GM19023 (cell line): ENCODE data around the gene TSC22D1.

ENCODE experiments used
- ATAC-seq: cut with Tn5 transposase; IDR thresholded peaks from one replicate; pipeline ENCODE4 v1.9.1; 2021; ENCODE audit warnings: mild to moderate bottlenecking, moderate library complexity; ENCODE audit not compliant: unreplicated experiment

The TSC22D1 gene

DNA sequence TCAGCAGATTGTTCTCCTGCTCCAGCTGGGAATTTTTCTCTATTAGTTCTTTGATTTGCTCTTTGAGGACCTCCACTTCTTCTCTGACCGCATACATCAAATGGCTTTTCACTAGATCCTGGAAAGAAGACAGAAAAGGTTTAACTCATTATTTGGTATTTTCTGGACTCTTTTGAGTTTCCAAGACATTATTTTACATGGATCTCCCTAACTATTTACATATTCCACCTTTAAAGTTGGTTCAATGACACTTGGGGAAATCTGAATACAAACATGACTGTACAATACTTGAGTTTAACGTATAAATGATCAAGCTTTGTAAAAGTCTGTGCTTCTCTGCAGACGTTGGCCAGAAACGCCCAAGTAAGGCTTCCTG is 141.4 kb downstream of the TSC22D1 start:
- ATAC-seq = no peak

DNA sequence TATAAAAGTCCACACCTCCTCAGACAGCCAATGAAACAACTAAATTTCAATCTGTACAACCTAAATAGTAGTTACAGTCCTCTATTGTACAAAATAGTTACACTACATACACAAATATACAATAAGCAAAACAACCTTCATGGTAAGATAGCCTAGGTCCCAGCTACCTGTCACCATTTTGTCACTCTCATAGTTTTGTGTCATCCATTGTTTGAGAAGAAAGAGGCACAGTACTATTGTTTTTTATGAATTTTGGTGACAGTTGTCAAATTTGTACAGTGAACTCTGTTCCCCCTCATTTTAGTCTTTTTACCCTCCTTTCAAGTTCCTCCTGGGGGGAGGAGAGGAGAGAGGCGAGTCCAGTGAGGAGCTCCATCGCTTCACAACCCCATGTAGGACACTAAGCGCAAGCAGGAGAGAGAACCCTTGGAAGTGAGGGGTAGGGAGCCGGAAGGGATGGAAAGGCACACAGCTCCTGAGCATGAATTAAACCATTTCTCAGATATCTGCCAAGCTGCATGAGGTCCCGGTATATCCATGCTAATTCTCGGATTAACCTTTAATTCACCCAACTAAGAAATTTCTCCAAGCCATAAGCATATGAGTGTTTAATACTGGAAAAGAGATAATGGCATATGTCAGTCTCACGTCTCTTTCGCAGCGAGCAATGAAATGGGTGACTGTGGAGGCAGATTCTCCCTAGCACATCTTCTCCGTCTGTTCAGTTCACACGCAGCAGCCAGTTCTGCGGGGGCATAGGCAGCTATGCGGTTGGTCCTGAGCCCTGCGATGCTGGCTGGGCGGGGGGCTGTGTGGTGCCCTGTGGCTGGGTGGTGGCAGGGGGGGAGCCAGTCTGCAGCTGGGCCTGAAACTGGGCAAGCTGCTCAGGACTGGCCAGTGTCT is 142.0 kb downstream of the TSC22D1 start:
- no peak for ATAC-seq

DNA sequence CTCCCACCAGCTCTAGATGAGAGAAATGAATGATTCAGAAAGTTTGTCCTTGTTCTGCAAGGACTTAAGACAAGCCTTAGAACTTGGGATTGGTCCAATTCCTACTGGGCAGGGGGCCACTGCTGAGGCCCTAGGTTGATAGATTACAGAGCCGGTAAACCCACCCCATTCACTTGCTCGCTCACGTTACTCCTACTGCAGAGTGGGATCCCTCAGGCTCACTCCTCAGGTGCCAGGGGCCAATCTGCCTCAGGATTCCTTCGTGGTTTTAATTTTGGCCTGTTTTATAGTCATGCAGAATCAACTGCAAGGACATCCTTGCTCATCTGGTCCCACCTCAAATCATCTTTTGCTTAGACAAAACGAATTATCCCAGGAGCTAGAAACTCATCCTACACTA is 143.5 kb downstream of the TSC22D1 start:
- no peak for ATAC-seq

DNA sequence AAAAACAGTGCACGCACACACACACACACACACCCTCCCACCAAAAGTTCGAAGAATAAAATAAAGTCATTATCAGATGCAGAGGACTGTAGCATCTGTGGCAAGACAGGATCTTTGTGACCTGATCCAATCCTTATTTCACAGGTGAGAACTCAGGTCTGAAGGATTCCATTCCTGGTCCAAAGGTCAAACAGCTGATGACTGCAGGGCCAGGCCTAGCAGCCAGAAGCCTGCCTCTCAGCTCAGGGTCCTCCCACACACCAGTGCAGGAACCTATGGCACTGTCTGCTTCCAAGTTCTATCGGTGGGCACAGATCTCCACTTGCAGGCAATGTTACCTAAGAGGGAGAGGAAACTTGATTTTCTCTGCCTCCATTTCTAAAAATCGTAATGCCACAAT is 145.0 kb downstream of the TSC22D1 start:
- ATAC-seq = no peak

DNA sequence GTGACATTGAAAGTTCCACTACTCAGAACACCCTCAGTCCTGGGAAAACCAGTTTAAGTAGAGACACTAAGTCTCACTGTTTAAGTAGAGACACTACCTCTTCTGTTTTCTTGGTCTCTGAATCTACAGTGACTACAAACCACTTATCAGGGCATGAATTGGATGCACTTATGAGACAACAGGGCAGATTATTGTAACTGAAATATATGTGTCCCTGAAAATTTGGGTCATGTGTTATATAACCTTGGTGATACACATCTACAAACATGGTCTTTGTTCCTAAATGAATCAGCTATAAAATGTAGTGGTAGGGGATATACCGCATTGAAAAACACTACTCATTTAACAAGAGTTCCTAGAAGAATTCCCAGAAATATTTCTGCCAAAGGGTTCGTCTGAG is 146.8 kb downstream of the TSC22D1 start:
- no peak for ATAC-seq

DNA sequence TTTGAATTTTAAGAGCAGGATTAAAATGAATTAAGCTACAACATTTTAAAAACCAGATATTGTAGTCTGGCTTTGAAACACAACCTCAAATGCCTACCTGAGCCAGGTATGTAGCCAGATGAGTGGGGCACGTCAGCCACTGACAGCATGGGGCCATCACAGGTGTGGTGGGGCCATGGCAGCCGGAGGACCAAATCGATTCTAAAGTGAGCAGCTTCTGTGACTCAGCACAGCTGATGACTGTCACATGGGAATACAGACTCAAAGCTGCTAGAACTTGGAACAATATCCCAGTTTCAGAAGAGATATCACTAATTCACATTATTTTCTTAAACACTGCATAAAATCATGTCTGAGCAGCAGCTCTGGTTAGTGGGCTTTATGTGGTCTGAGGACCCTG is 149.7 kb downstream of the TSC22D1 start:
- no peak for ATAC-seq

DNA sequence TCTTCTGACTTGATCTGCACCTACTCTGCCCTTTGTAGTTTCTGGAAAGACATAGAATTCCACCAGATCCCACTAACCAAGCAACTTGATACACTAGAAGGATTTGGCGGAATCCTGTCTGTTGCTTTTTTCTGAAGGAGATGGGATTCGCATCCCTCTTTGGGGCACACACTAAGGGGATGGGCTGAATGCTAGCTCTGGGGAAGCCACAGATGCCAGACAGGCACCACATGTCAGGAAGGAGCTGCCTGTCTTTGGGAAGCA is 150.4 kb downstream of the TSC22D1 start:
- no peak for ATAC-seq

DNA sequence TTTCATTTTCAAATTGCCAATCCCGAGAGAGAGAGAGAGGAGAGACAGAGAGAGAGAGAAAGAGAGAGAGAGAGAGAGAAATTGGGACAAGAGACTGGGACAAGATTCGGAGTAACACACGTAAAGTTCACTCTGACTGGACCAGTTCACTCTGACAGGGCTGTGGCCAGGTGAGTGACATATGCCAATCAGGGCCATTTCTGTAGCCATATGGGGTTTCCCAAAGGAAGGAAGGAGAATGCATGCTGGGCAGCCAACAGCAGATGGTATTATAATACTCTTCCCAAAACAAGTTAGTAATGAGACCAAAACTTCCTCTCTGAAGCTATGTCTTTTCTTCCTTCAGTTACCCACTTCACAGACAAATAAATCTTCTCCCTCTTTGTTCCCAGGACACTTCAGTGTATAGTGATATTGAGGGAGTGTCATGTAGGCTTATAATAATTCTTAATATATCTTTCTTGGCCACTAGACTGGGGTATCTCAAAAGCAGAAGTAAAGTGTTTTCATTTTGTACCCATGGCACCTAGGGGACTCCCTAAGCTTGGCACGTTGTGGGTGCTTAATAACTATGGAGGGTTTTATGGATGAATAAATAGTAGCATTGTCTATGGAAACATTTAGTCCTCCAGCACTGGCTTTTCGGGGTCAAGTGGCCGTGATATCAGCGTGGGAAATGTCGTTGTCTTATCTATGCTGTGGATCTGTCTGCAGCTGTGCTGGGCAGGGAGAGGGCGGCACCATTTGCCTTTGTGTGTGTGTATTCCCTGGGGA is 150.9 kb downstream of the TSC22D1 start:
- no peak for ATAC-seq

DNA sequence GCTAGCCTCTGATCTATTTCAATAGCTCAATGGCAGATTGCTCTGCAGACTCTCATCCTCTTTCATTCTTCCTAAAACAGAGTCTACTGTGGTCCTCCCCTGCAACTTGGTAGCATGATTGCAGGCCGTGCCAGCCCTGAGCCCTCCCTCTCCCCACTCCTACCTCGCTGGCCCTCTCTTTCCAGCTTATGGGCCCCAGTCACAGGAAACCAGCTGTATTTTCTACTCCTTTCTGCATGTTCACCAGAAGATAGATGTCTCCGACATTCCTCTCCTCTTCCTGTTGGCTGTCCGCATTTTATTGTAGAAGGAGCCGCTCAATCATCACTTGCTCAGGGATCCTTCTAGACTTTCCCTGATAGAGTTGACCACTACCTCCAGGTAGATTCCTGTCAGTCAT is 152.3 kb downstream of the TSC22D1 start:
- no peak for ATAC-seq

DNA sequence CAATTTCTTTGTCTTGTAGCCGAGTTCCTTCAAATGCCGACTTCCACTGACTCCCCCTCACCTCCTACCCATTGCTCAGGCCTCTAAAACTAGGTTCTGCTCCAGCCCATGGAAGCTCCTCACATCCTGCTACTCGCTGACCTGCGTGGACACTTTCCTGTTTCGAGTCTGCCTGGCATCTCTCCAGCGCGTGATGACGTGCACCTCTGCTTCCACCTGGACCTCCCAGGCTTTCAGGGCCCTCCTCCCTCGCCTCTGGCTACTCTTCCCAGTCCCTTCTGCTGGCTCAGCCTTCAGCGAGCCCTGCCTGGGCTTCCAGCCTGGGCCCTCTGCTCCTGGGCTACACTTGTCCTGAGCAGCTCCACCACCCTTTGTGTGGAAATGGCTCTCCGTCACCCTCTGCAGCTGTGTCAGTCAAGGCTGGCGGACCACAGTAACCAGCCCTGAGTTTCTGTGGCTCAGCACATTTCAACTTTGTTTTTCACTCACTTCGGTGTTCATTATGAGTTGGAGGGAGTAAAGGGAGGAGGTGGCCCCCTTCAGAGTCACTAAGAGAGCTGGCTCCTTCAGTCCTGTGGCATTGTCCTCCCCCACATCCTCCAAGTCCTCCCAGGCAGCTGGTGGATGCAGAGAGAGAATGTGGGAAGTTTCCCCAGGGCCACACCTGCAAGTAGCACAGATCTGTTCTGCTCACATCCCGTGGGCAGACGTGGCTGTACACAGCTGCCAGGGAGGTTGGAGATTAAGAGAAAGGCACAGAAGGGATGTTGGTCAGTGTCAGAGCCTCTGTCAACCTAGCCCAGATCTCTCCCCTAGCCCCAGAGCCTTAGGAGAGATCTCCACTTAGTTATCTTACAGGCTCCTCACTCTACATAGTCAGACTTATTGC is 153.1 kb downstream of the TSC22D1 start:
- ATAC-seq = no peak

DNA sequence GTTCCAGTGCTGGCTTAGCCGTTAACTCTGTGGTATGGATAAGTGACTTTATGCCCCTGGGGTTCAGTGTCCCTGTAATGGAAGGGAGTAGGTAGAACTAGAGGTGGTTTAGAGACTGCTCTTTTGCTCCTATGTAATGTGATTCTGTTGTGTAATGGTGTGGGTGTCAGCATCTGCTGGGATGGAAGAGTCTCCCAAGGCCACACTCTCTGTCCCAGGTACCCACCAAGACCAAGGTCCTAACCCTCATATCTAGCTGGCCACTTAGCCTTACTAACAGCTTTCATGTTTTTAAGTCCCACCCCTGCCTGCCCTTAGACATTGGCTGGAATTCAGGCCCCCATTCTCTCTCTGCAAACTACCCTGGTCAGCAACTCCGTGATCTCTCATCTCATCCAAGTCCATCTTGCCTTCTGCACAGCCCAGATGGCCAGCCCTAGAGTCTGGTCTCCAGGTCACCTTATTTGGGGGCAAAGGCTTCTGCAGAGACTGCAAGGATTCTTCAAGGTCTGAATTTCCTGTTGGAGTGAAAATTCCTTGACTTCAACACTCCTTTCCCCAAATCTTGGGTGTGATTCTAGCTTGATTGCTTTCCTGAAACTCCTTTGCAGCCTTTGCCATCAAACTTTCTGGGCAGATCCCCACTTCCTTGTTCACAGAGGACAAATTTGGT is 154.1 kb downstream of the TSC22D1 start:
- no peak for ATAC-seq

DNA sequence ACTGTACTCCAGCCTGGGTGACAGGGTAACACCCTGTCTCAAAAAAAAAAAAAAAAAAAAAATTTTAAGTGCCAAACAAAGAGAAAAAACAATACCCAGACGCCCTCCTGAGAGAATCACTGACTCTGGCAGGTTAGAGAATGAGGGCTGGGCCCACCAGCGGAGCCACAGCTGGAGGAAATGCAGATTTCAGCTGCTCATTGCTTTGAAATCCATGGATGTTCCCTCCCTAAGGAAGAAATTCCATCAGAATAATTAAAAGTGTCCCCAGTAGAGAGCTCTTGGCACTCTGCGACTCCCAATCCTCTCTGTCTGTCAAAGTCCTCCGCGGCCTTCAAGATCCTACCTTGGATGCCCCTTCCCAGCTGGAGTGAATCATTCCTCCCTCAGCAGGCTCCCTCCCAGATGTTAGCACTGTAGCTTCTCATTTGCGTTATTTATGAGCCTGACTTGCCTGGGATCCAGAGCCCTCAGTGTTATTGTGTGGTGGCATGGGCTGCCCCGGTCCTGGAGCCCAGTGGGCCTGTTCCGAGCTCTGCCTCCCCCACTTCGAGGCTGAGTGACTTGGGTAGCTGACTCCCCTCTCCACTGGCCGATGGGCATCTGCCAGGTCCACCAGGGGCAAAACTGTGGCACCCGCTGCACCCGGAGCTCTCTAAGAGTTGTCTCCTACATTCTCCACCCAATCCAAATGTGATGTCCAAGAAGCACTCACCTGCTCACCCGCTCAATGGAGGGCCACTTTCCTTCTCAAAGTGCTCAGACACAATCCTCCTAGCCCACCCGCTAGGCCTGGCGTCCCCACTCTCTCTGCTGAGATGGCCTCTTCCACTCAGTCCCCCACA is 155.5 kb downstream of the TSC22D1 start:
- ATAC-seq = no peak

DNA sequence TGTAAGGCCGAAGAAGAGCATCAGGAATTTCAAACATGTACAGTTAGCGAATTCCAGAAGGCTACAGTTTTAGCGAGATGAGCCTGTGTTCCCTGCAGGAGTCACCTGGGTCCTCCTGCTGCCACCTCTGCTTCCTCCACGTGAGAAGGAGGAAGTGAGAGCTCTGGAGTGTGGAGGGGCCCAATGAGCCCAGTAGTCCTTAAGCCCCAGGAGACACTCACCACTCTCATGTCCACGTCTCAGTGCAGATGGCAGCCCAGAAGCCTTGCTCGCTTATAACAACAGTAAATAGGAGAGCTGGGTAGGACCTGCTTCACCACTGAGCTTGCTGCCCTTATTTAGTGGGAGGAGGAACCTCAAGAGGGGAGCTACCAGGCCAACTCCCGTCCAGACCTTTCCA is 158.3 kb downstream of the TSC22D1 start:
- ATAC-seq = no peak

DNA sequence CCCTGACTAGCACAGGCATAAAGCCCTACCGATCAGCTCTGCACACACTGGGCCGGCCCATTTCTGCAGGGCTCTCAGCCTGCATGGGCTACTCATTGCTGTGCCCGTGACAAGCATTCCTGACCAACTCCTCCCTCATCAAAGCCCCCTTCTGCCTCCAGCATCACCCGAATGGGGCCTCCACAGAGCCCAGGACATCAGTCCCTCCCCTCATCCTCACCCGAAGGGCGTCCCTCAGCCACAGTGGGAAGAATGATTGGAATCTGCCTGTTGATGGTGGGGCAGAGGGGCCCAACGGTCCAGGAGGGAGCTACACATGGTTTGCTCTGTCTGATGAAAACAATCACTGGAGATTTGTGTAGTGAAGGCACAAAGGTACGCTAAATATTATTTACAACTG is 158.7 kb downstream of the TSC22D1 start:
- no peak for ATAC-seq

DNA sequence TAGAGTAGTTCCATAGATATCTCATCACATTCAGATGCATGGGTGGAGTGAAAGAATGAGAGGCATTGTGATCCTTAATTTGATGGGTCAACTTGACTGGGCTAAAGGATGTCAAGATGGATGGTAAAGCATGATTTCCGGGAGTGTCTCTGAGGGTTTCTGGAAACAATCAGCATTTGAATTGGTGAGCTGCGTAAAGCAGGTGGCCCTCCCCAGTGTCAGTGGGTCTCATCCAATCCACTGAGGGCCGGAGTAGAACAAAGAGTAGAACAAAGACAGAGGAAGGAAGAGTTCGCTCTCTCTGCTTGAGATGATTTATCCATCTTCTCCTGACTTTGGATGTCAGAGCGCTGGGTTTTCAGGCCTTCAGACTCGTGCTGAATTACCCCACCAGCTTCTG is 159.4 kb downstream of the TSC22D1 start:
- no peak for ATAC-seq

DNA sequence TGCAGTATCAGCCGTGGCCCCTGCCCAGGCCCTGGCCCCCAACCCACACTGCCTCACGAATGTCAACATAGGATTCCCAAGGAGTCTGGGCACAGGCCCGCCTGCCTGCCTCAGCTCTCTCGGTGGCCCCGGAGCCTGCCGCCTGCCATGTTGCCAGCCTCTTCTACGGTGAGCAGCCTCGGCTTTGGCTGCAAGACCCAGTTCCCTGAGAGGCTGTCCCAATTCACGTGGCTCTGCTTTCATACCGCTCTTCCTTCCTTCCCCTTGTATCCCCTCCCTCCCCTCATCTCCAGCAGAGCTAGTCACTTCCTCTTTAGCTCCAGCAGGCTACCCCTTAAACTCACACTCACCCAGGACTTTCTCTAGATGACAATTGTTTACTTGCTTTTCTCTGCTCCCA is 159.8 kb downstream of the TSC22D1 start:
- no peak for ATAC-seq

DNA sequence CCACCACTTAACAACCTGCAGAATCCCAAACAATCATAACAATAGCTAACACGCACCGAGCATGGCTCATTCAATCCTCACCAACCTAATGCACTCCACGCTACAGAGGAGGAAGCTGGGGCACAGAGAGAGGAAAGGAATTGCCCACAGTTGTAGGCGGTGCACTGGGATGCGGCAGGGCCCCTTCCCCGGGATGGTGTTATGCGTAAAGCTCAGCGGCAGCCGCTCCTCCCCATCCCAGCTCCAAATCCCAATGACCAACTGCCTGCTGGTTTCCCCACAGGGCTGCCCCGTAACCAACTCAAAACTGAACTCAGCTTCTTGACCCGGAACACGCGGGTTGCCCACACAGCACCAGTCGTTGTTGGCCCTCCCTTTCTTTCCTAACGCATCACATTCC is 160.3 kb downstream of the TSC22D1 start:
- no peak for ATAC-seq

DNA sequence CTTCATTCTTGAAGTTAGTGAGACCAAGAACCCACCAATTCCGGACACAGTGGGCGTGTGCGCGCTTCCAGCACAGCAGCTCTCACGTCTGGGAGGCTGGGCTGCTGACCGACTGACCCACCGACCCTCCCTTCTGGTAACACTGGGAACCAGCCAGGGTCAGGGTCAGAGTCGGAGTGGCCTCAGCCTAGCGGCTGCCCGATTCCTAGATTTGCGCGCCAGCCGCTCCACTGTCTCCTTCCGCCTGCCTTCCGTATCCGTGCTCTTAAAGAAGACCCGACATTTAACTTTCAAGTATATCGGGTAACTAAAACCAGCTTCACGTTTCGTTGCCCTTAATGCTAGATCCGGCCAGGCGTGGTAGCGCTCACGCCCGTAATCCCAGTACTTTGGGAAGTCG is 161.4 kb downstream of the TSC22D1 start:
- ATAC-seq = no peak

DNA sequence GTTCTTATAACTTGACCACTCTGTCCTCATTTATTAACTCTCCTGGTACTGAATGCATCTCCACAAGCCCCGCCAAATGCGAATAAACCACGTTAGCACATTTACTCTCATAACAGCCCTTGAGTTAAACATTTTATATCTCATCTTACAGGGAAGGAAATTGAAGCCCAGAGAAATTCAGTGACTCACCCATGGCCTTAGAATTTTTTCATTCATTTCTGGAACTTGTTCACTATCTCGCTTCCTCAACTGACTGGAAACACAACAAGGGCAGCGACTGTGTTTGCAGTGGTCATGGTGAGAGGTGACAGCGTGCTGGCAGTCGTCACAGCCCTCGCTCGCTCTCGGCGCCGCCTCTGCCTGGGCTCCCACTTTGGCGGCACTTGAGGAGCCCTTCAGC is 163.0 kb downstream of the TSC22D1 start:
- no peak for ATAC-seq

DNA sequence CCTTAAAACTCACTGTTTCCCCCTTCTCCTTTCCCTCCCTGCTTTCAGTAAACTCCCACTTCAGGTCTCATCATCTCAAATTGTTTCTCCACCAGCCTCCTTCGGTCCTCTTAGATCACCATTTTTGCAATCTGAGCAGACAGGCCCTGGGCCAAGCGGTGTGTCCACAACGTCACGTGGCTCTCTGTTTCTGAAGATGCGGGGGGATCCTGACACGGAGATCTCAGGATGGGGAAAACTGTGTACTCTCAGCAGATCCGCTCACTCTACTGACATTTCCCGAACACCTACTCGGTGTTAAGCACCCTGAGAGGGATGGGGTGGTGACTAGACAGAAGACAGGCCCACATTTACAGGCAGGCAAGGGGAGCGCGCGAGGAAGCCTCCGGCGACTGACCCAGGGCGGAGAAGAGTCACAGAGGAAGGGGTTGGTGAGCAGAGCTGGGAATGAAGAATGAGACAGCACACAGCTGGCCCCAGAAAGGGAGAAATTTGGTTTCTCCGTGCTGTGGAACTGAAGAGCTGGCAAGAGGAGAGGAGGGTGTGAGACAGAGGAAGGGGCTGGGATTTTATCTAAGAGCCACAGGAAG is 163.7 kb downstream of the TSC22D1 start:
- ATAC-seq = no peak
